IMR-90 (cell line): ENCODE data around the gene TESK2. TPM values are rescaled to one million over a fixed set of nuclear protein-coding genes. Genes with fewer than 3 reads are reported as not detected.

ENCODE experiments used
- ATAC-seq: fragments of 200-7000 bp; cut with Tn5 transposase; 2 replicates; pipeline ENCODE4 v1.9.1; 2020; ENCODE audit warnings: low read depth, mild to moderate bottlenecking, moderate library complexity
- BruUV-seq: library from RNA; stranded (reverse); fragments of 400-500 nt; replicated peaks from 2 replicates; lab custom pipeline; 2021; lab: Mats Ljungman, UMichigan
- CTCF ChIA-PET: fragments of 300-600 bp; formaldehyde crosslinking; extraction: SDS; loops from one replicate; lab custom pipeline; 2021; ENCODE audit warnings: antibody characterized with exemption; lab: Yijun Ruan, JAX
- POLR2A ChIA-PET: fragments of 300-600 bp; sonication (Branson Sonifier 250); formaldehyde crosslinking; loops from one replicate; lab custom pipeline; 2022; ENCODE audit warnings: antibody characterized with exemption; ENCODE audit not compliant: unreplicated experiment; lab: Charles Lee
- DNase-seq: peaks from one replicate; pipeline ENCODE4 v3.0.0; 2013
- H2AFZ ChIP-seq: replicated peaks from 2 replicates; pipeline ENCODE3; 2013; ENCODE audit warnings: low read length, mild to moderate bottlenecking; ENCODE audit not compliant: poor library complexity
- H2AK5ac ChIP-seq: 2 replicates; pipeline ENCODE4 v1.6.1; 2013; ENCODE audit warnings: low read depth, low read length, inconsistent platforms
- H2AK9ac ChIP-seq: replicated peaks from 2 replicates; pipeline ENCODE3; 2013; ENCODE audit warnings: mild to moderate bottlenecking, low read depth, low read length, moderate library complexity; ENCODE audit not compliant: poor library complexity
- H2BK120ac ChIP-seq: 2 replicates; pipeline ENCODE4 v1.6.1; 2013; ENCODE audit warnings: low read depth, low read length, inconsistent platforms
- H2BK15ac ChIP-seq: 3 replicates; pipeline ENCODE4 v1.6.1; 2013; ENCODE audit warnings: low read depth, low read length, inconsistent platforms
- H2BK20ac ChIP-seq: 2 replicates; pipeline ENCODE4 v1.6.1; 2013; ENCODE audit warnings: low read depth, mild to moderate bottlenecking, inconsistent platforms, low read length, moderate library complexity
- H2BK5ac ChIP-seq: 2 replicates; pipeline ENCODE4 v1.6.1; 2013; ENCODE audit warnings: mild to moderate bottlenecking, low read depth, low read length, inconsistent platforms; ENCODE audit not compliant: poor library complexity, severe bottlenecking
- H3K14ac ChIP-seq: replicated peaks from 2 replicates; pipeline ENCODE4 v1.6.1; 2013; ENCODE audit warnings: low read depth, low read length, inconsistent platforms
- H3K18ac ChIP-seq: 2 replicates; pipeline ENCODE4 v1.6.1; 2013; ENCODE audit warnings: low read depth, low read length, control low read depth
- H3K23ac ChIP-seq: 2 replicates; pipeline ENCODE4 v1.6.1; 2013; ENCODE audit warnings: low read depth, low read length, inconsistent platforms
- H3K27ac ChIP-seq: 2 replicates; pipeline ENCODE4 v1.5.1; 2013; ENCODE audit warnings: mild to moderate bottlenecking, control low read depth, low read length; ENCODE audit not compliant: insufficient read depth
- H3K27me3 ChIP-seq: 2 replicates; pipeline ENCODE4 v1.6.1; 2013; ENCODE audit warnings: low read length; ENCODE audit not compliant: control insufficient read depth, insufficient read depth
- H3K36me3 ChIP-seq: 2 replicates; pipeline ENCODE4 v1.6.1; 2013; ENCODE audit warnings: low read length, mixed read lengths; ENCODE audit not compliant: control insufficient read depth, insufficient read depth
- H3K4ac ChIP-seq: 2 replicates; pipeline ENCODE4 v1.6.1; 2013; ENCODE audit warnings: low read depth, low read length, inconsistent platforms
- H3K4me1 ChIP-seq: 2 replicates; pipeline ENCODE4 v1.6.1; 2013; ENCODE audit warnings: low read length, mixed read lengths; ENCODE audit not compliant: control insufficient read depth, insufficient read depth
- H3K4me2 ChIP-seq: 2 replicates; pipeline ENCODE4 v1.6.1; 2013; ENCODE audit warnings: low read depth, mild to moderate bottlenecking, control low read depth, low read length, moderate library complexity
- H3K4me3 ChIP-seq: 2 replicates; pipeline ENCODE4 v1.5.1; 2013; ENCODE audit warnings: low read depth, mild to moderate bottlenecking, control low read depth, low read length, moderate library complexity; ENCODE audit not compliant: insufficient read depth
- H3K56ac ChIP-seq: 2 replicates; pipeline ENCODE4 v1.6.1; 2013; ENCODE audit warnings: low read length, inconsistent platforms; ENCODE audit not compliant: insufficient read depth; ENCODE audit errors: extremely low read depth
- H3K79me1 ChIP-seq, 2 experiments: 2 replicates each; pipeline ENCODE4 v1.6.1; 2013; ENCODE audit warnings: low read length in 2 of 2, inconsistent platforms in 1 of 2, low read depth in 1 of 2
- H3K9ac ChIP-seq: 2 replicates; pipeline ENCODE4 v1.6.1; 2013; ENCODE audit warnings: low read depth, low read length, control low read depth
- H3K9me1 ChIP-seq: 2 replicates; pipeline ENCODE4 v1.6.1; 2013; ENCODE audit warnings: low read length, inconsistent platforms; ENCODE audit not compliant: insufficient read depth
- H3K9me3 ChIP-seq: 2 replicates; pipeline ENCODE4 v1.6.1; 2013; ENCODE audit warnings: low read length; ENCODE audit not compliant: control insufficient read depth, insufficient read depth
- H4K20me1 ChIP-seq: 2 replicates; pipeline ENCODE4 v1.6.1; 2013; ENCODE audit warnings: low read length, inconsistent platforms; ENCODE audit not compliant: insufficient read depth
- H4K5ac ChIP-seq: 2 replicates; pipeline ENCODE4 v1.6.1; 2013; ENCODE audit warnings: mild to moderate bottlenecking, low read depth, low read length, control low read depth
- H4K8ac ChIP-seq, 2 experiments: 2 replicates each; pipeline ENCODE4 v1.6.1; 2013; ENCODE audit warnings: low read depth in 2 of 2, low read length in 2 of 2, control low read depth in 1 of 2, inconsistent platforms in 1 of 2
- H4K91ac ChIP-seq: 2 replicates; pipeline ENCODE4 v1.6.1; 2013; ENCODE audit warnings: low read depth, low read length, inconsistent platforms; ENCODE audit not compliant: insufficient read depth
- BHLHE40 ChIP-seq: fragments of 150-350 bp; IDR thresholded peaks from 2 replicates; pipeline ENCODE4 v1.6.1; 2016; ENCODE audit warnings: mild to moderate bottlenecking, low read depth, low read length
- CEBPB ChIP-seq: IDR thresholded peaks from 2 replicates; pipeline ENCODE4 v1.6.1; 2012; ENCODE audit warnings: low read depth, low read length, improper control_type of control experiment
- CHD1 ChIP-seq: IDR thresholded peaks from 2 replicates; pipeline ENCODE4 v1.6.1; 2012; ENCODE audit warnings: low read depth, low read length, improper control_type of control experiment
- ELK1 ChIP-seq: fragments of 150-350 bp; IDR thresholded peaks from 2 replicates; pipeline ENCODE4 v1.6.1; 2016; ENCODE audit warnings: low read depth, mild to moderate bottlenecking, low read length, moderate library complexity, borderline replicate concordance
- FOS ChIP-seq: fragments of 150-350 bp; IDR thresholded peaks from 2 replicates; pipeline ENCODE4 v1.6.1; 2016; ENCODE audit warnings: low read depth, low read length
- MAFK ChIP-seq: IDR thresholded peaks from 2 replicates; pipeline ENCODE4 v1.6.1; 2012; ENCODE audit warnings: low read depth, low read length, improper control_type of control experiment
- MAZ ChIP-seq: IDR thresholded peaks from 2 replicates; pipeline ENCODE4 v1.6.1; 2012; ENCODE audit warnings: low read depth, mild to moderate bottlenecking, low read length, improper control_type of control experiment, moderate library complexity, borderline replicate concordance
- MXI1 ChIP-seq: IDR thresholded peaks from 2 replicates; pipeline ENCODE4 v1.6.1; 2012; ENCODE audit warnings: low read depth, mild to moderate bottlenecking, low read length, moderate library complexity, borderline replicate concordance
- NFE2L2 ChIP-seq: fragments of 150-350 bp; IDR thresholded peaks from 2 replicates; pipeline ENCODE4 v1.6.1; 2016; ENCODE audit warnings: low read depth, mild to moderate bottlenecking, low read length
- POLR2A ChIP-seq: IDR thresholded peaks from 2 replicates; pipeline ENCODE4 v1.6.1; 2012; ENCODE audit warnings: mild to moderate bottlenecking, low read depth, low read length
- RAD21 ChIP-seq: IDR thresholded peaks from 2 replicates; pipeline ENCODE4 v1.6.1; 2012; ENCODE audit warnings: low read length, improper control_type of control experiment
- RCOR1 ChIP-seq: IDR thresholded peaks from 2 replicates; pipeline ENCODE4 v1.6.1; 2012; ENCODE audit warnings: mild to moderate bottlenecking, low read length, improper control_type of control experiment; ENCODE audit not compliant: insufficient replicate concordance
- RFX5 ChIP-seq: IDR thresholded peaks from 2 replicates; pipeline ENCODE4 v1.8.0; 2012; ENCODE audit warnings: low read depth, mild to moderate bottlenecking, low read length, moderate library complexity
- SMC3 ChIP-seq: fragments of 150-350 bp; IDR thresholded peaks from 2 replicates; pipeline ENCODE4 v1.6.1; 2016; ENCODE audit warnings: low read depth, mild to moderate bottlenecking, antibody characterized with exemption, low read length, moderate library complexity
- USF2 ChIP-seq: fragments of 150-350 bp; IDR thresholded peaks from 2 replicates; pipeline ENCODE4 v1.6.1; 2017; ENCODE audit warnings: mild to moderate bottlenecking, antibody characterized with exemption, low read length, low read depth
- WGBS, 2 experiments: methylation state at CpG; one replicate each; pipeline versions ENCODE4 v1.1.5 to v1.1.7; 2013; ENCODE audit warnings: missing lambda C conversion rate in 2 of 2; ENCODE audit not compliant: insufficient read length in 1 of 2; ENCODE audit errors: extremely low coverage in 2 of 2; 5-methylcytosine and 5-hydroxymethylcytosine counted together
- dilution Hi-C: fragments of 300-500 bp; cut with HindIII; formaldehyde crosslinking; loops from one replicate; pipeline ENCODE4 v1.14.3; 2018; ENCODE audit warnings: low sequenced_read_pairs; ENCODE audit not compliant: unreplicated experiment
- in situ Hi-C: fragments of 300-500 bp; cut with MboI; formaldehyde crosslinking; loops from 3 replicates; pipeline ENCODE4 v1.14.3; 2019; ENCODE audit warnings: low sequenced_read_pairs, inconsistent platforms, mixed read lengths
- intact Hi-C: fragments of 100-400 bp; cut with micrococcal nuclease; formaldehyde crosslinking; loops from 2 replicates; pipeline ENCODE4 v1.10.0; 2022
- polyA plus RNA-seq, 3 experiments: library from polyadenylated mRNA; depleted of rRNA; stranded (reverse); fragments of >200 nt; gene quantifications; 2 replicates each; pipeline ENCODE4 v1.2.3, GENCODE V29; 2012; ENCODE audit warnings: low replicate concordance in 1 of 3
- total RNA-seq: library from RNA; depleted of rRNA; stranded (reverse); fragments of >200 nt; gene quantifications from 2 replicates; pipeline ENCODE4 v1.2.3, GENCODE V29; 2012
- TF ChIP-seq, protein P1 (sequence below): conservative IDR thresholded peaks from 2 replicates; pipeline ENCODE4 v1.5.1; 2012; ENCODE audit warnings: mild to moderate bottlenecking, low read depth, low read length, improper control_type of control experiment

The TESK2 gene
- total and polyA plus RNA-seq, 2 of the 4 experiments (the other 2 are of a cell fraction): 0.90 to 1.3 TPM

DNA sequence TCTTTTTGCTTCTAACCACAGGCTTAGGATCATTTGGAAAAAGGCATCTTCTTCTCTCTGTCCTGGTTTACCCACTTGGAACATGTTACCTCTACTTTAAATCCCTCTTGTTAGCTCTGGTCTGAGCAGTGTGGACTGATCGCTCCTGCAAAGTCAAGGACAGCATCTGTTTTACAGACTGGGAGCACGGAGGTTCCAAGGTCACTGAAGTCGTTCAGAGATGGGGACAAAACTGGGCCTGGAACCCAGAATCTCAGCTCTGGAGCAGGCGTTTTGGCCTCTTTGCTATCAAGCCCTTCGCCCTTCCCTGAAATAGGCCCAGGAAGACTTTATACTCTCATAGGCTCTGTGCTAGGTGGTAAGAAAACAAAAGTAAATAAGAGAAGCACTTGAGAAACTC lies 139.5 kb downstream of the TESK2 start:
- no TSS peak for BruUV-seq
- Histone ChIP-seq H3K14ac (no peak overlapping the region), H2BK5ac (no peak overlapping the region), H3K27ac (no peak overlapping the region), H3K18ac (no peak overlapping the region), H2BK120ac (no peak overlapping the region), H2AK5ac (no peak overlapping the region), H4K5ac (no peak overlapping the region), H3K36me3 (no peaks in the 10 kb centered on the region), H2AFZ (no peak overlapping the region), H3K9me1 (peaks cover 14% of the 10 kb centered on the region), H3K9ac (no peak overlapping the region), H3K23ac (no peak overlapping the region), H2BK20ac (no peak overlapping the region), H3K4me3 (no peak overlapping the region), H3K9me3 (no peaks in the 10 kb centered on the region), H4K8ac (no peak overlapping the region), H3K79me1 (no peaks in the 10 kb centered on the region), H3K27me3 (no peaks in the 10 kb centered on the region), H3K4ac (no peak overlapping the region), H2AK9ac (no peak overlapping the region), H3K4me1 (peaks cover 14% of the 10 kb centered on the region), H3K56ac (no peak overlapping the region), H4K20me1 (no peaks in the 10 kb centered on the region), H3K4me2 (no peak overlapping the region), H2BK15ac (no peak overlapping the region), H4K91ac (no peak overlapping the region)
- ATAC-seq: no peak
- ChIA-PET POLR2A (no interaction called here), CTCF (interaction anchor here (0.6 to 1.1 kb wide), 2 partner anchors 25 to 305 kb away, joined by 3 to 8 read pairs; no protein-coding TSS in a partner anchor)
- WGBS, 2 experiments: 68% methylated on average over 2 of the region's 5 CpGs; no CpG with 5 or more reads in 1 of the 2 experiments
- DNase-seq: no peak
- dilution Hi-C loops (no loop called here), intact Hi-C loops (no loop called here), in situ Hi-C loops (no loop called here)
- TF ChIP-seq MAFK (no peak), SMC3 (no peak), RFX5 (no peak), CHD1 (no peak), MAZ (no peak), CEBPB (no peak), FOS (no peak), RCOR1 (no peak), POLR2A (no peak), NFE2L2 (no peak), BHLHE40 (no peak), RAD21 (no peak), USF2 (no peak), ELK1 (no peak), MXI1 (no peak)
- TF ChIP-seq, protein P1, sequence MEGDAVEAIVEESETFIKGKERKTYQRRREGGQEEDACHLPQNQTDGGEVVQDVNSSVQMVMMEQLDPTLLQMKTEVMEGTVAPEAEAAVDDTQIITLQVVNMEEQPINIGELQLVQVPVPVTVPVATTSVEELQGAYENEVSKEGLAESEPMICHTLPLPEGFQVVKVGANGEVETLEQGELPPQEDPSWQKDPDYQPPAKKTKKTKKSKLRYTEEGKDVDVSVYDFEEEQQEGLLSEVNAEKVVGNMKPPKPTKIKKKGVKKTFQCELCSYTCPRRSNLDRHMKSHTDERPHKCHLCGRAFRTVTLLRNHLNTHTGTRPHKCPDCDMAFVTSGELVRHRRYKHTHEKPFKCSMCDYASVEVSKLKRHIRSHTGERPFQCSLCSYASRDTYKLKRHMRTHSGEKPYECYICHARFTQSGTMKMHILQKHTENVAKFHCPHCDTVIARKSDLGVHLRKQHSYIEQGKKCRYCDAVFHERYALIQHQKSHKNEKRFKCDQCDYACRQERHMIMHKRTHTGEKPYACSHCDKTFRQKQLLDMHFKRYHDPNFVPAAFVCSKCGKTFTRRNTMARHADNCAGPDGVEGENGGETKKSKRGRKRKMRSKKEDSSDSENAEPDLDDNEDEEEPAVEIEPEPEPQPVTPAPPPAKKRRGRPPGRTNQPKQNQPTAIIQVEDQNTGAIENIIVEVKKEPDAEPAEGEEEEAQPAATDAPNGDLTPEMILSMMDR: no peak
